Common myeloid progenitor, CD34-positive (primary cell): ENCODE data around the gene IPPK.
"Not testable (repeated sequence)": the region's sequence is repeated elsewhere in the genome, so short reads cannot be mapped to it uniquely, and the experiment has no call there.

ENCODE experiments used
- CTCF ChIA-PET: fragments of 350-600 bp; sonication (Branson Sonifier 250); formaldehyde crosslinking; loops from one replicate; lab custom pipeline; 2021; ENCODE audit warnings: antibody characterized with exemption; lab: Charles Lee
- POLR2A ChIA-PET: fragments of 350-600 bp; sonication (Branson Sonifier 250); formaldehyde crosslinking; loops from one replicate; lab custom pipeline; 2021; ENCODE audit warnings: antibody characterized with exemption; lab: Charles Lee
- DNase-seq, 3 donors: peaks; one replicate each; pipeline versions ENCODE4 v3.0.0 to v3.0.0-alpha.2; 2013
- H3K27ac ChIP-seq, 2 experiments: 1 replicate in 1 of 2; 2 replicates in 1 of 2; pipeline ENCODE4 v1.7.0; 2013; ENCODE audit warnings: inconsistent platforms in 2 of 2, low read length in 2 of 2, mild to moderate bottlenecking in 2 of 2, low read depth in 1 of 2, moderate library complexity in 1 of 2; ENCODE audit not compliant: severe bottlenecking in 2 of 2, insufficient read depth in 1 of 2, poor library complexity in 1 of 2
- H3K27me3 ChIP-seq, 5 experiments: replicated peaks in 2 of 5; 1 replicate in 3 of 5; 2 replicates in 2 of 5; pipeline versions ENCODE4 v1.6.1 to v1.7.0; 2013; ENCODE audit warnings: low read length in 4 of 5, mild to moderate bottlenecking in 2 of 5, moderate library complexity in 2 of 5, inconsistent platforms in 1 of 5; ENCODE audit not compliant: insufficient read depth in 5 of 5, control insufficient read depth in 4 of 5
- H3K36me3 ChIP-seq, 4 experiments: 1 replicate in 2 of 4; 2 replicates in 2 of 4; pipeline versions ENCODE4 v1.6.1 to v1.7.0; 2013; ENCODE audit warnings: low read length in 3 of 4, control low read depth in 1 of 4, mild to moderate bottlenecking in 1 of 4; ENCODE audit not compliant: control insufficient read depth in 4 of 4, insufficient read depth in 4 of 4
- H3K4me1 ChIP-seq, 4 experiments: 1 replicate in 3 of 4; 2 replicates in 1 of 4; pipeline versions ENCODE4 v1.6.1 to v1.7.1; 2013; ENCODE audit warnings: low read length in 3 of 4, mild to moderate bottlenecking in 3 of 4, control low read depth in 1 of 4, inconsistent platforms in 1 of 4, moderate library complexity in 1 of 4; ENCODE audit not compliant: control insufficient read depth in 4 of 4, insufficient read depth in 4 of 4; ENCODE audit errors: control extremely low read depth in 1 of 4
- H3K4me3 ChIP-seq, 7 experiments: 1 replicate in 4 of 7; 2 replicates in 3 of 7; pipeline versions ENCODE4 v1.5.1 to v1.7.0; 2013; ENCODE audit warnings: mild to moderate bottlenecking in 7 of 7, low read length in 6 of 7, moderate library complexity in 6 of 7, inconsistent platforms in 2 of 7, low read depth in 2 of 7, control low read depth in 1 of 7; ENCODE audit not compliant: insufficient read depth in 4 of 7, control insufficient read depth in 1 of 7; ENCODE audit errors: extremely low read depth in 1 of 7
- H3K9me3 ChIP-seq, 5 experiments: 1 replicate in 4 of 5; 2 replicates in 1 of 5; pipeline versions ENCODE4 v1.6.1 to v1.7.1; 2013; ENCODE audit warnings: low read length in 4 of 5, mild to moderate bottlenecking in 2 of 5, inconsistent platforms in 1 of 5, low read depth in 1 of 5, moderate library complexity in 1 of 5; ENCODE audit not compliant: control insufficient read depth in 4 of 5, insufficient read depth in 2 of 5; ENCODE audit errors: control extremely low read depth in 1 of 5
- WGBS: methylation state at CpG from one replicate; pipeline ENCODE4 v1.1.5; 2013; ENCODE audit not compliant: insufficient coverage; 5-methylcytosine and 5-hydroxymethylcytosine counted together

IPPK gene

DNA sequence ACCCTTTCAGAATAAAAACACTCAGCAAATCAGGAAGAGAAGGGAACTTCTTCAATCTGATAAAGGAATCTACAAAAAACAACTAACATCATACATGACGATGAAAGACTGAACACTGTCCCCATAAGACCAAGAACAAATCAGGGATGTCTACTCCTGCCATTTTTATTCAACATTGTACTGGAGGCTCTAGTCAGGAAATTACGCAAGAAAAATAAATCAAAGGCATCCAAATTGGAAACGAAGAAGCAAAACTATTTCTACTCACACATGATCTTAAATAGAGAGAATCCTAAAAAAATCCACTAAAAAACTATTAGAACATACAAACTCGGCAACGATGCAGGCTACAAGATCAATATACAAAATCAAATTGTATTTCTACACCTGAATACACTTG is 42.3 kb downstream of the IPPK start:
- ChIA-PET POLR2A (no interaction called here), CTCF (no interaction called here)
- Histone ChIP-seq H3K4me1 (no peaks in the 10 kb centered on the region), H3K36me3 (peaks cover 12 to 41% (median 26%) of the 10 kb centered on the region in 4 experiments), H3K4me3 (no peak overlapping the region), H3K27ac (no peak overlapping the region), H3K9me3 (peaks cover 0 to 7% (median 2%) of the 10 kb centered on the region in 5 experiments), H3K27me3 (no peaks in the 10 kb centered on the region)
- no peak for DNase-seq
- WGBS: 79% methylated on average over 5 of the region's 5 CpGs

DNA sequence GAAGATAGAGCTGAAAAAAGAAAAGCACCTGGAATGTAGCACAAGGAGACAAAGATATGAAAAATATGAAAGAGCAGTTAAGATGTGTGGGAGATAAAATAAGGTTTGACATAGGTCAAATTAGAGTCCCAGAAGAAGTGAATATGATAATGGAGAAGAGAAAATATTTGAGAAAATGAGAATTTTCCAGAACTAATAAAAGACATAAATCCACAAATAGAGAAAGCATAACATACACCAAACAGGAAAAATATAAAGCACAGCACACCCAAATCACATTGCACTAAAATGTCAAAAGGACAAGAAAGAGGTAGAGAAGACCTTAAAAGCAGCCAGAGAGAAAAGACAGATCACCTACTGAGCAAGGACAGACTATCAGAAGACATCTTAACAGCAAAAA is 43.4 kb downstream of the IPPK start:
- CTCF ChIA-PET: no interaction called here
- H3K9me3 ChIP-seq: peaks cover 0 to 7% (median 2%) of the 10 kb centered on the region in 5 experiments
- POLR2A ChIA-PET: no interaction called here
- H3K36me3 ChIP-seq: peaks cover 12 to 32% (median 17%) of the 10 kb centered on the region in 4 experiments
- H3K27me3 ChIP-seq: no peaks in the 10 kb centered on the region
- no peak overlapping the region for H3K27ac ChIP-seq
- DNase-seq: no peak
- no peaks in the 10 kb centered on the region for H3K4me1 ChIP-seq
- H3K4me3 ChIP-seq: no peak overlapping the region

DNA sequence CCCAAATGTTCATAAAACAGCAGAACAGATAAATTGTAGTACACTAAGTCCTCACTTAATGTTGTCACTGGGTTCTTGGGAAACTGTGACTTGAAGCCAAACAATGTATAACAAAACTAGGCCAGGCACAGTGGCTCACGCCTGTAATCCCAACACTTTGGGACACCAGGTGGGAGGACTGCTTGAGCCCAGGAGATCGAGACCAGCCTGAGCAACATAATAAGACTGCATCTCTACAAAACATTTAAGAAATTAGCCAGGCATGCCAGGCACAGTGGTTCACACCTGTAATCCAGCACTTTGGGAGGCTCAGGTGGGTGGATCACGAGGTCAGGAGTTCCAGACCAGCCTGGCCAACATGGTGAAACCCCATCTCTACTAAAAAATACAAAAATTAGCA is 46.0 kb downstream of the IPPK start:
- H3K36me3 ChIP-seq: peaks cover 10 to 39% (median 17%) of the 10 kb centered on the region in 4 experiments
- 100% methylated on average over 1 of the region's 3 CpGs for WGBS
- POLR2A ChIA-PET: not testable (repeated sequence)

DNA sequence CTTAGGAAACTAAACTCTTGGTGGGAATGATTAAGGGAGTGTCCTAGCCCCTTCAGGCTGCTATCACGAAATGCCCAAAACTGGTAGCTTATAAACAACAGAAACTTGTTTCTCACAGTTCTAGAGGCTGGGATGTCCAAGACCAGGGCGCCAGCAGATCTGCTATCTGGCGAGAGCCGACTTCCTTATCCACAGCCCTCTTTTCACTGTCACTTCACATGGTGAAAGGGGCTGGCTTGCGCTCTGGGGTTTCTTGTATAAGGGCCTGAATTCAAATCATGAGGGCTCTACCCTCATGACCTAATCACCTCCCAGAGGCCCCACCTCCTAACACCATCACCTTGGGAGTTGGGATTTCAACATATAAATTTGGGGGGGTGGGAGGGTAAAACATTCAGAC is 49.1 kb downstream of the IPPK start:
- POLR2A ChIA-PET: no interaction called here

More for the DNA sequence above, 46.0 kb downstream of the IPPK start:
- H3K4me1 ChIP-seq, CTCF ChIA-PET, H3K4me3 ChIP-seq, H3K27ac ChIP-seq, H3K27me3 ChIP-seq, DNase-seq, H3K9me3 ChIP-seq: not testable (repeated sequence)

DNA sequence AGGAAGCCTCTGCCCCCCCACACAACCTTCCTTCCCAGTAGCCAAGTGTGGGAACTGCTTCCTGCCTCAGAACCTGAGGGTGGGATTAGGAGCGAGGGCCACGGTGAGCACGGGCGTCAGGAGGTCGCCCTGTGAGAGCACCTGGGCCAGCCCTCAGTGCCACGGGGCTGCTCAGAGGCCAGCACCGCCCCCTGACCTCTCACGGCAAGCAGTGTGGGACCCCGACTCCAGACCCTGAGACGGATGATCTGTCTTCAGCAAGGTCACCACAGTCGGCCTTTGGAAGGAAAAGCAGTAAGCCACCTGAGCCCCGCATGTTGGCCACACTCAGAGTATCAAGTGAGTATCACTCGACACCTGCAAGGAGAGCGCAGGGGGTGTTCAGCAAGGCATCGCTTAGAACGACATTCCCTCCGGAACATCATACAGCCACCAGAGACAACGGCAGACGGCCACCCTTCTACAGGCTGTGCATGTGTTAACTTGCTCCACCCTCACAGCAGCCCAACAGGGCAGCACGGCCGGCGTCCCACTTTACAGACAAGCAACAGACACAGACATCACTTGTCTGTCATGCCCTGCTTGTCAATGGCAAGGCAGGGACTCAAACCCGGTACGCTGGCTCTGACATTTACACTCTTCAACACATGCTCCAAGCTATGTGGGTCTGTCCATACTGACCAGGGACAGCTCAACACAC is 50.2 kb downstream of the IPPK start:
- CTCF ChIA-PET: interaction anchor here (0.7 to 1.3 kb wide), 3 partner anchors 8 to 18 kb away, joined by 3 read pairs; no protein-coding TSS in a partner anchor
- no peak for DNase-seq
- POLR2A ChIA-PET: no interaction called here
- Histone ChIP-seq H3K36me3 (peaks cover 8 to 66% (median 46%) of the 10 kb centered on the region in 4 experiments), H3K27ac (no peak overlapping the region), H3K27me3 (no peaks in the 10 kb centered on the region), H3K4me1 (no peaks in the 10 kb centered on the region), H3K9me3 (no peaks in the 10 kb centered on the region), H3K4me3 (no peak overlapping the region)
- 97% methylated on average over 23 of the region's 24 CpGs for WGBS

More for the DNA sequence above, 49.1 kb downstream of the IPPK start:
- Histone ChIP-seq H3K4me1 (no peaks in the 10 kb centered on the region), H3K27ac (no peak overlapping the region), H3K4me3 (no peak overlapping the region), H3K27me3 (no peaks in the 10 kb centered on the region), H3K36me3 (peaks cover 5 to 56% (median 40%) of the 10 kb centered on the region in 4 experiments), H3K9me3 (no peaks in the 10 kb centered on the region)
- 100% methylated on average over 4 of the region's 5 CpGs for WGBS
- DNase-seq: no peak
- CTCF ChIA-PET: interaction anchor here (0.7 to 1.3 kb wide), 3 partner anchors 9 to 19 kb away, joined by 3 read pairs; no protein-coding TSS in a partner anchor

DNA sequence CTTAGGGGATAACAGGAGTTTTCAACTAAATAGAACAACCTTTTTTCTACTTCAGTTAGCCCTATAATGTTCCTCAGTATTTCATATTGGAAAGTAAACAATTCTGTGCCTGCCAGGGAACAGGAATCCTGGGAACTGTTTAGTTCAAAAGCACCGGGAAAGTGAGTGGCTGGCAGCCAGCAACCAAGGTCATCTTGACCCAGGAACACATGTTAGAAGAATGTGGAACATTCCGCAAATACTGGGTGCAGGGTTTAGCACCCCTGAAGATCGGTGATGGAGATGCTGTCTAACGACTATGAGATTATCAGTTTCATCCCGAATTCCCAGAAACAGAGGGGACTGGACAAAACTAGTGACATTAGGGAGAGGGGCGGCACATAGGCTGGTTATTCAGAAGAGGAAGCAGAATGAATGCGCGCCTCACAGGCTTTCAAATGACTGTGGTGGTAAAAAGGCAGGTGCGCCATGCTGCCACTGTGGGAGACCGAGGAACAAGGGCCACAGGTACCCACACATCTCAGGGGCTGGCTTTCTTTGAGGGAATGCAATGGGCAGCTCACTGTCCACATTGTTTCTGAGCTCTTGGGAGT is 51.2 kb downstream of the IPPK start:
- 97% methylated on average over 10 of the region's 10 CpGs for WGBS
- no peak overlapping the region for H3K27ac ChIP-seq
- no peaks in the 10 kb centered on the region for H3K4me1 ChIP-seq
- no peak for DNase-seq
- ChIA-PET POLR2A (interaction anchor here (0.5 kb wide), 1 partner anchor 74 kb away, joined by 3 read pairs; no protein-coding TSS in a partner anchor), CTCF (no interaction called here)
- no peaks in the 10 kb centered on the region for H3K27me3 ChIP-seq
- no peaks in the 10 kb centered on the region for H3K9me3 ChIP-seq
- peaks cover 6 to 65% (median 47%) of the 10 kb centered on the region in 4 experiments for H3K36me3 ChIP-seq
- H3K4me3 ChIP-seq: no peak overlapping the region

DNA sequence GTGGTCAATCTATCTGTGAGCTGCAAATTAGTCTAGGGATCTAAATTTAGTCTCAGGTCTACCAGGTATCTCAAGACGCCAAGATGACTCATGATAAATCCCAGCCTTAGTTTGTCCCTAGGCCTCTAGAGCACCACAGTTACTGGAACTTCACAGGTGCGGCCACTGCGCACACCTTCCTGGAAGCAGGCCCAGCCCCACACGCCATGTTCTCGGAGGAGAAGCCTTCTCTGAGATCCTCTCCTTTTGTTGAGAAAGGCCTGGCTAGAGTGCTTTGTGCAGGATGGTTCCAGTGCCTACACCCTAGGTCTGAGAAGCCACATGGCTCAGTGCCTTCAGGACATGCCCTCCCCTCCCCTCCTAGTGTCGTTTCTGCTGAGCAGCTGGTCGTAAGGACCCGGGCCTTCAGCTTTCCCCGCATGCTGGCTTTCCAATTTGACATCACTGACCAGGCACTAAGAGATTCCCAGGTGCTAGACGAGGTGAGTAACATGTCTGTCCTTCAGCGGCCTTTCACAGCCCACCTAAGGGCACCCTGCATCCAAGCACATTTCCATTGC is 51.9 kb downstream of the IPPK start:
- no peak for DNase-seq
- CTCF ChIA-PET: no interaction called here
- H3K9me3 ChIP-seq: no peaks in the 10 kb centered on the region
- no peak overlapping the region for H3K27ac ChIP-seq
- 97% methylated on average over 11 of the region's 11 CpGs for WGBS
- peaks cover 6 to 72% (median 52%) of the 10 kb centered on the region in 4 experiments for H3K36me3 ChIP-seq
- POLR2A ChIA-PET: interaction anchor here (0.5 kb wide), 1 partner anchor 74 kb away, joined by 3 read pairs; no protein-coding TSS in a partner anchor
- no peaks in the 10 kb centered on the region for H3K27me3 ChIP-seq
- H3K4me3 ChIP-seq: no peak overlapping the region
- no peaks in the 10 kb centered on the region for H3K4me1 ChIP-seq
